Activated naive CD8-positive, alpha-beta T cell treated with anti-CD3 and anti-CD28 coated beads, Interleukin-2, amount 50 U/mL, for 16 hours (primary cell): ENCODE results near the gene TANC1.

Experiments
- DNase-seq: peaks from one replicate; pipeline ENCODE4 v3.0.0-alpha.2; 2020; ENCODE audit warnings: low read depth, low spot score

Gene TANC1

DNA sequence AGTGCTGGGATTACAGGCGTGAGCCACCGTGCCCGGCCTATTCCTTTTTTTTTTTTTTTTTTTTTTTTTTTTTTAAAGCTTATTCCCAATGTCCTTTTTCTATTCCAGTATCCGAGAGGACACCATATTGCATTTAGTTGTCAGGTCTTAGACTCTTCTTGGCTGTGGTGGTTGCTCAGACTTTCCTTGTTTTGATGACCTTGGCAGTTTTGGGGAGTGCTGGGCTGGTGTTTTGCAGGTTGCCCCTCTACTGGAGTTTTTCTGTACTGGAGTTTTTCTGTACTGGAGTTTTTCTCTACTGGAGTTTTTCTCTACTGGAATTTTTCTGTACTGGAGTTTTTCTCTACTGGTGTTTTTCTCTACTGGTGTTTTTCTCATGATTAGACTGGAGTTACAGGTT is 149.2 kb downstream of the TANC1 start:
- no peak for DNase-seq

DNA sequence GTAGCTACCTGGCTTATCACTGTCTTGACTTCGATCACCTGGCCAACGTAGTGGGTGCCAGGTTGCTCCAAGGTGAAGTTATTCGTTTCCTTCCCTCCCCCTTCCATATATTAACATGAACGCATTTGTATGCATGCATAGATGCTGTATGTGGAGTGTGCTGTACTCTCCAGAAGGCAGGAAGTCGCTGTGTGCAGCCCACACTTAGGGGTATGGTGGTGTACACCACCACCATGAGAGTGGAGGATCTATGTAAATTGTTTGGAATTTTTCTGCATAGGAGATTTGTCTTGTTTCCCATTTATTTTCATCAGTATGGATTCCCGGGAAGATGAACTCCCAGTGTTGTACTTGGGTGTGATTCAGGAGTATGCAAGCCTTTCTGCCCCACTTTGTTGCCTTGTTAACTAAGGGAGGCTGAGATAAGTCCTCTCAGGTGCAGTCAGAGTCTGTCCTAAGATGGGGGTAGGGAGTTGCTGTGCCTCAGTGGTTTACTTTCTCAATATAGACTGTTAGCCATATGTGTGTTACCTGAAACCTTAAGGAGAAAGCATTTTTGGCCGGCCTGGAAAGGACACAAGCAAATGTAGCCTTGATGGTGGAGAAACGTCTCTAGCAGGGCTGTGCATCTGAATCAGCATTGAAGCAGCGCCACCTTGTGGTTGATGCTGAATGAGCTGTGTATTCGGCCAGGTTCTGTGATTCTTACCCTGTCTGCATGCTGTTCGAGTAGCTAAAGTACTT is 149.8 kb downstream of the TANC1 start:
- DNase-seq, result peak; percentile 67

DNA sequence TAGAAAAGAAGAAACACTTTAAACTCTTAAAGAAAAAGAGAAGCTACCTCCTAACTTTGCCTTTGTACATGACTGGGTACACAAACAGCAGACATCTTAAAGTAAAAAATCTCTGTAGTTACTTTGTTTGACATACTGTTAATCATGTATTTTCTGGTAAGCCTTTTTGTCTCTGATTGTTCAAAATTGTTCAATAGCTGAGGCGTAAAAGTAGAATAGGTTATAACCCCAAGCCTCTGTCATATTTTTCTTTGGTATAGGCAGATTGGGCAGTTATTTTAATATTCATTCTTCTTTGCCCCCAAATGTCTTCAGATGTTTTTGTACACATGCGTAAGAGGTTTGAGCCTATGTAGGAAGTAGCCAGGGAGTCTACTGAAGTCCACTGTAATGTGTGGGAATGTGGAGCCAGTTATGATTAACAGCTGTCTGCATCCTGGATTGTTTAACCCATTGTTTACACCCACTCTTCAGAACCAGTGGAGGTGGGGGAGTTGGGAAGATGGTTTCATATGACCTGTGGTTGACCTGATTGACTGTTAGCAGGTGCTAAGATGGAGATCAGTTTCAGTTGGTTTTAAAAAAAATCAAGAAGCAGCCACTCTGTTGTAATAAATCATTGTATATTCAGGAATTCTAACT is 150.5 kb downstream of the TANC1 start:
- no peak for DNase-seq

DNA sequence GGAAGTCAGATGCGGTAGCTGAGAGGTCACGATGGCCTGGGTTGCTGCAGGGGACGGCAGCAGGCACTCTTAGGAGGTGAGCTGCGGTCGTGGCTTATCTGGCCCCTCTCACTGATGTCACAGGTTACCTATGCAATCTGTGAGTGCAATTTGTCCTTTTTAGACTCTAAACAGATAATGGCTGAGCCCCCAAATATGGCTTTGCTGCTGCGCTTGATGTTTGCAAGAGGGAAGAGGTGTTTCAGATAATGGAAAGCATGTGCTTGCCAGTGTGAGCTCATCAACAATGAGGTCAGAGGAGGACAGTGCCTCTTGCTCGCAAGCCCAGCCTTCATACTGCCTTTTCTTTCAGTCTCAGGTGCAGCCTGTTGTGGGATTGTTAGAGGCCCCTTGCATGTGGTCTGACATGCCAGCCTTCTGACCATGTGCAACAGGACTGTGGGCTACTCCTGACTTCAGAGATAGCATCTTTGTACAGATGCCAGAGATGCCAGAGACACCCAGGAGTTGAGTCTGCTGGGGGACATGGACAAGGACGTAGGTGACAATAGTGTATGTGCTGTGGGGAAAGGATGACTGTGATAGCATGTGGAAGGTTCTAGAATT is 151.3 kb downstream of the TANC1 start:
- no peak for DNase-seq

DNA sequence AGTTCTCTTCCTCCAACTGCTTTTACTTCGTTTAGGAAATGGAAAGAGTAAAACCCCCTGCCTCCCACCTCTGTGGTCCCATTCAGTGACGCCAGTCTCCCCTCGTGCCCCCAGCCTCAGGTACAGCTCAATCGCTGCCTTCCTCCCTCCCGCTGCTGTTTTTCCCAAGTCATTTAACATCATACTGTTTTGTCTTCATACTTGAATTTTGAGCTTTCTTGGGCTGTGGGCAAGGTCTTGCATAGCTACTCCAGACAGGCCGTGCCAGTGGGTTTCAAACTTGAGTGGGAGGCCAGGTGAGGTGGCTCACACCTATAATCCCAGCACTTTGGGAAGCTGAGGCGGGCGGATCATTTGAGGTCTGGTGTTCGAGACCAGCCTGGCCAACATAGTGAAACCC is 155.3 kb downstream of the TANC1 start:
- DNase-seq, result no peak

DNA sequence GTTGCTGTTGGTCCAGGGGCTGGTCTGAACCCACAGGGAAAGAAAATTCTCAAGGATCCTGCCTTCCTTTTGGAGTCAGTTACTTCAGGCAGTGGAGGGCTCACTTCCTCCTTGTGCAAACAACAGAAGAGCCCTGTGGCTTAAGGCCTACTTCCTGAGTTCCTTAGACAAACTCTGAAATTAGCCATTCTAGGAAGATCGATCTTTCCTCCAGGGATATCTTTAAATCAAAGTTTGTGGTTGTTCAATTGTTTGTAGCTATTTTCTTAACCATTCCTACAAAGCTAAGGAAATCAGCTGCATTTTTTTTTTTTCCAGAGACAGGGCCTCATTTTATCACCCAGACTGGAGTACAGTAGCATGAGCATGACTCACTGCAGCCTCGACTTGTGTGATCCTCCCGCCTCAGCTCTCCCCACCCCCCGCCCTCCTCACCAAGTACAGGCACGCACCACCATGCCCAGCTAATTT is 156.0 kb downstream of the TANC1 start:
- DNase-seq, result no peak

DNA sequence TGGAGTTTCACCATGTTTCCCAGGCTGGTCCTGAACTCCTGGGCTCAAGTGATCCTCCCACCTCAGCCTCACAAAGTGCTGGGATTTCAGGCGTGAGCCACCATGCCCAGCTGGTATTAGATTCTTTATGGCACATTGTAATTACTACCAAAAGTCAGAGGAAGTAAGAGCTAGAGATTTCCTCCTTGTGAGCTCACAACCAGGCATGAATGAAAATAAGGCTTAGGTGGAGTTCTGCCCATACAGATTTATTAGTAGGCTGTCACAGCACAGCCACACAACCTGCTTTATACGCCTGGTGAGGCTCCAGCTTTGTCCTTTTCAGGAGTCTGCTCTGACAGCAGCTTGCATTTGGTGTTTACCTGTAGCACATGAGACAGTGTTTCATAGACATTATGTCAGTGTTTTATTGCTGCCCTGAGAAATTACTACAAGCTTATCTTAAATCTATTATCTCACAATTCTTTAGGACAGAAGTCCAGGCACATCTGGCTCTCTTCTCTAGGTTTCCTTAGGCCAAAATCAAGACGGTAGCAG is 156.6 kb downstream of the TANC1 start:
- DNase-seq, result no peak

DNA sequence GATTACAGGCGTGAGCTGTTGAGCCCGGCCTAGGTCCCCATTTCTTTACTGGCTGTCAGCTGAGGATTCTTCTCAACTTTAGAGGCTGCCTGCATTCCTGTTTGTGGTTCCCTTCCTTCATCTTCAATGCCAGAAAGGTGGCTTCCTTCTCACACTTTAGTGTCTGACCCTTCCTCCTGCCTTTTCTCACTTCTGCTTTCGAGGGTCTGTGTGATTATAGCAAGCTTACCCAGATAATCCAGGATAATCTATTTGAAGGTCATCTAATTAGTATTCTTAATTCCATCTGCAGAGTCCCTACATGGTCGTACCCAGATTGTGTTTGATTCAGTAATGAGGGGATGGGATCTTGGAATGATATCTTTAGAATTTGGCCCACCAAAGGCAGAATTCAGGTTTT is 157.4 kb downstream of the TANC1 start:
- DNase-seq, result no peak

DNA sequence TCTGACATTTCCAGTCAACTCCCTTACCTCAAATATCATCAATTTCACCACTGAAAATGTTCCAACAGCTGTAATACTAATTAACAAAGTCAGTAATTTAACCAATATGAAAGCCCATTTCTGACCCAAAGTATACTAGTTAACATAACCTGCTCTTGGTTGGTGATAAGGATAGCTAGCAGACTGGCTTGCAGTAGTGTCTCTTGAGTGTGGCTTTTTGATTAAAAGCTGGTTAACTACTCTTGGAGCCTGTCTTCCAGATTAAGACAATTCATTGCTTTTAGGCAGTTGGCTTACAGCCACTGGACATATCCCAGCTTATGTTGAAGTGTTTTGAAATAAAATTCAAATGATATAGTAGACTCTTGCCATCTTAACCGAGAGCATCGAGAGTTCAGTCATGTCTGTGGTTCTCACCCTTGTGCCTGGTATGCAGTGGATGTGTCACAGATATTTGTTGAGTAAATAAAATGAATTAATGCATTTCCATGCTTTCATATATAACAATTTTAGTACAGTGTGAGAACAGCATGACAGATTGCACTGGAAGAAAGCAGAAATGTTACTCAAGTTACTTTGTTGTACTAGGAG is 158.1 kb downstream of the TANC1 start:
- no peak for DNase-seq

DNA sequence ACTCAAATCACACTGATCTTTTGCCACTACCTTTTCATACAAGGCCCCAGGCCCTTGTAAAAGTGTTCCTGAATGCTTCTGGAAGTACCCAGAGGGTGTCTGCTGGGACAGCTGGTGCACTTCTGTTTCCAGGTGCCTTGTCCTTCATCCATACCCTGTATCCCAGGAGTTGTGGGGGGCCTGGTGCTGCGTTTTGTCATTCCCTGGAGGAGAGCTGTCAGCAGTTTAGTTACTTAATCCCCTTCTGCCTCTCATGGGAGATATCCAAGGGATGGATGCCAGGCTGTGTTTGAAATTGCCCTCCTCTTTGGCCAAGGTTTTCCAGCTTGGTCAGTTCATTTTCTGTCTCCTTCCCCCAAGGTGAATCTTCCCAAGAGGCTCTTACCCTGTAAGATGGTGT is 159.8 kb downstream of the TANC1 start:
- no peak for DNase-seq

DNA sequence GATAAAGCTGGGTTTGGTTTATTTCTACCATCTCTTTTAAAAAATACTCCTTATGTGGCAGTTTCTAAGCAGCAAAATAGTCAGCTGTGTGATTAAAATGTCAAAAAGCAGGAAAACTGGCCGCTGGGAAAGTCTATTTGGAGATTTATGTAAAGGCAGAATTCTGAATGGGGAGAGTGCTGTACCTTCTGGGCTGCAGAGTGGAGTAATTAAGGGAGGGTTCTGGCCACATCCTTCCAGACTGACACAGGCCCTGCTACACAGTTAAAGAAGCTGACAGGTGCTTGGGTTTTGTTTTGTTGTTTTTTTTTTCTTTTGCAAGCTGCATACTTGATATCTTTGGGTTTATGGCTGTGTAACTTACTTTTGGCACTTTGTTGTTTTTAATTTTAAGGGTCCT is 160.8 kb downstream of the TANC1 start:
- DNase-seq, result no peak

DNA sequence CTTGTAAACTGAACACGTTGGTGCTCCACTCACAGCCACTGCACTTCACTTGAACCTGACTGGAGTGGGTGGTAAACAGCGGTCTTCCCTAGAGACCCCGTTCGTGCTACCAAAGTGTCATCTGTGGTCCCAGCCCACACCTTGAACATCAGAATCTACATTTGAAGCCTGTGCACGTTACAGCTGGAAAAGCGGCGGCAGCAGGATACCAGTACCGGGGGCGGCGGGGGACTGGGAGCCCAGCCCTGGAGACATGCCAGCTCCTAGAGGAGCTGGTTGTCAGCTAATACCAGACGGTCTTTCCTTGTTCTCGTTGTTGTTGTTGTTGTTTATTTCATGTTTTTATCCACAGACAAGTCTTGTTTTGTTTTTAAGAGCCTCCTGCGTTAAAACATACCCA is 161.4 kb downstream of the TANC1 start:
- no peak for DNase-seq

DNA sequence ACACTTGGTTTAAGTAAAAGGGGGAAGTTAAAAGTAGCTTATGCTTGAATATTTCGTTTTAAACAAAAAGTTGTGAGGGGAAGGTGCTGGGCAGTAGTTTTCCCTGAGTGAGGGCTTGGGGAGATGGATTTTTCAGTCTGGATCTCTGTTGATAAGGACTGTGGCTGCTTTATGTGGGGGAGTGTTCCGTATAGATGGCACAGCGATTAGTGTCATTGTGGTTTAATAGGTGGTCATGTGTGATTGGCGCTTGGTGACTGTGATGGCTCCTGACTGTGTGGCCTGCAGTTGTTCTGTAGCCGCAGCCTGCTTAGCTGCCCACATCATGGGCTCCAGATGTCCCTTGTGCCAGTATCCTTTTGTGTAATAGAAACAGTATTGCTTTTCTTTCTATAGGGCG is 161.9 kb downstream of the TANC1 start:
- DNase-seq, result no peak

DNA sequence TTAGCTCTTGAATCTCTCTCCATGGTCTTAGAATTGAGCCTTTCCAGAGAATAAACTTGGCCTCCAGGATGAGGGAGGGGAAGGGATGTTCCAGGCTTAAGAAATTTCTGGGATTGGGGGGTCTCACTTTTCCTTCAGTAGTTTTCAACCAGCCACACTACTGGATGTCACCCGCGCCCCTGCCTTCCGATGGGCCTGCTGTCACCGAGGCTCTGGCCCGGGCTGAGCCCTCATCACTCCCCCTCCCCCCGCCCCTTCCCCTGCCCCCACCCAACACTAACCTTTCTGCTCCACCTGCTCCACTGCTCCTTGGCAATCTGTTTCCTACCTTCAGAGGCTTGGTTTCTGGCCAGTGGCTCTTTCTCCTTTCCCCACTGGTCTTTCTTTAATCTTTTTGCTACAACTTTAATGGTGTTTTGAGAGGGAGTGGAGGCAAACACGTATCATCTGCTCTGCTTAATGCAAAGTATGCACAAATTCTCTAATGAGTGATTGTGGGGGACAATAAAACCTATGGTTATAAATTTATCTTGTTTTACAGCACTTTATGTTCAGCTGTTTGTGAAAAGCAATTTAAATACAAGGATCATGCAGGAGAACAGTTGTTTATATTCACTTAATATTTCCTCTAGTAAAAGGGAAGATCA is 162.9 kb downstream of the TANC1 start:
- DNase-seq, result no peak

DNA sequence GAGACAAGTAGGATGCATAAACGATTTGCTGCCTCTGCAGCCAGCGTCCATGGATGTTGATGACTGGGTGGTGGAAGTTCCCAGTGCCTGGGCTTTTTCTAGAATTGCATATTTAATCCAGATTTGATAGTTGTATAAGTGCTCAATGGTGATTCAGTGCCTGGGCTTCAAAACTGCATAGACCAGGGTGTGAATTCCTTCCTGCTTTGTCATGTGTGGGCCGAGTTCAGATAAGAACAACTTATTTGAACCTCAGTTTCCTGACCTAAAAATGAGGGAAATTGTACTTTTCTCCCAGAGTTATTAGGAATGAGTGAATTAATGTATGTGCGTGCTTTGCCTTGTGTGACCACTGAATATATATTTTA is 163.5 kb downstream of the TANC1 start:
- no peak for DNase-seq

DNA sequence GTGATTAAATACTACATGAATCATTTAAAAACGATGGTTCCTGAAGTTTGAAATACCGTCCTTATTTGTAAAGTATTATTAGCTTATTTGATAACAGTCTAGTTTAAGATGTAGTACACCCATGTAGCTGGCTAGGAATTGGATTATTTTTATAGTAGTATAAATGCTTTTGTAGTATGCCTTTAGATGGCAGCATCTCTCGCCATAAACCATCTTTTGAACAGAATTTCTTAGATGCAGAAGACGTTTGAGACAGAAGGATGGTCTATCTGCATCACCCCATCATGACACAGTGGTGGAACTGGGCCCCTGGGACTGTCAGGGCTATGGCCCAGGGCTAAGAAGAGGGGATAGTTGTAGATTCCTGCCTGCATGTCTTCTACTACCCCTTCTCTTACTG is 165.4 kb downstream of the TANC1 start:
- DNase-seq, result no peak

DNA sequence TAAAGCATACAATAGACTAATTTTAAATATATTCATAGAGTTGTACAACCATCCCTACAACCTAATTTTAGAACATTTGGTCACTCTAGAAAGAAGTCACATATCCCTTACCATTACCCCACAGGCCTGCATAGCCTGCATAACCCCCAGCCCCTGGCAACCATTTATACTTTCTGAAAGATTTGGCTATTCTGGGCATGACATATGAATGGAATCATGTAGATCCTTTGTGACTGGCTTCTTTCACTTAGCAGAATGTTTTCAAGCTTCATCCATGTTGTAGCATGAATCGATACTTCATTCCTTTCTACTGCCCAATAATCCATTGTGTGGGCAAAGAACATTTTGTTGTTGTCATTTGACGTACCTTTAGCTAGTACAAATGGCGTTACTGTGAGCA is 166.5 kb downstream of the TANC1 start:
- no peak for DNase-seq

DNA sequence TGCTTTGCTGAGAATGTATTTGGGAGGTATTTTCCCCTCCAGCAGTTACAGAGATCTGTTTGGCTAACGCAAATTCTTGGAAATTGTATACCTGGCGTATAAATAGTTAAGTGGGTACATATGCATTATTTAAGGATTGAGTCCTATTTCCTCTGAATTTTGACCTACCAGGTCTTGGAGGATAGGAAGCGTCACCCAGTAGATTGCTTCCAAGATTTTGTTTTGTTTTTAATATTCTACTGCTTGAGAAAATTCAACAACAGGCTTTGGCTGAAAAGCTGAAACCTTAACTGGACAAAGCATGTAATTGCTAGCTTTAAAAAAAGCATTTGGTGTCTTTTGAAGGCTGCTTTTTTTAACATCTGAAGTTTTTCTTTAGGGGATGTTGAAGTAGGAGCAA is 168.0 kb downstream of the TANC1 start:
- DNase-seq, result no peak

DNA sequence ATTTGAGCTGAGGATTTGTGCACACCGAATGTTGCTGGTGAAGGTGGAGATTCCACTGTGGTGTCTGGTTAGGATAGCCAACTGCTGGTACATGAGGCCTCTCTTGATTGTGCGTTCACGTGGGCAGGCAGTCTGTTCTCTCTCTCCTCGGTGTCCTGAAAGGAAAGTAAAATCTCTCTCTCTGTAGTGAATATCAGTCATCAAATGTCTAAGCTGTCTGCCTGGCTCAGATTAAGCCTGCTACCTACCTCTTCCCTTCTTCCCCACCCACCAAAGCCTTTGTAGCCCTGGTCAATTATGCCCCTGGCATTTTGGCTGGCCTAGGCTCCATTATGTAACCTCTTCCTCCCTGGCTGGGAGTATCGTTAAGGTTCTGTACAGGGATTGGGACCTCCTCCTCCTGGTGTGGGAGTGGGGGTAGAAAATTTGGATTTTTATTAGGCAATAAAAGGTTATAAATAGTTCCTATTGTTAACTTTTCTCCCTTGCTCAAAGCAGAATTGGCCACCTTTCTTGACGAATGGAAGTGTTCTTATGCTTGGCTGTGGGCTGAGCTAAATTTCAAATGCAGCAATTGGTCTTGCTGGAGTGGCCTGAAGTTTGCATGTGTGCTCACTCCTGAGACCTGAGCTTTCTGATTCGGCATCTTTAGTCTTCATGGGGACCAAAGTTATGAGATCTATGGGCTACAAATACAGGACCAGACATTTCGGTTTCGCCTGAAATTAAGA is 169.2 kb downstream of the TANC1 start:
- no peak for DNase-seq

DNA sequence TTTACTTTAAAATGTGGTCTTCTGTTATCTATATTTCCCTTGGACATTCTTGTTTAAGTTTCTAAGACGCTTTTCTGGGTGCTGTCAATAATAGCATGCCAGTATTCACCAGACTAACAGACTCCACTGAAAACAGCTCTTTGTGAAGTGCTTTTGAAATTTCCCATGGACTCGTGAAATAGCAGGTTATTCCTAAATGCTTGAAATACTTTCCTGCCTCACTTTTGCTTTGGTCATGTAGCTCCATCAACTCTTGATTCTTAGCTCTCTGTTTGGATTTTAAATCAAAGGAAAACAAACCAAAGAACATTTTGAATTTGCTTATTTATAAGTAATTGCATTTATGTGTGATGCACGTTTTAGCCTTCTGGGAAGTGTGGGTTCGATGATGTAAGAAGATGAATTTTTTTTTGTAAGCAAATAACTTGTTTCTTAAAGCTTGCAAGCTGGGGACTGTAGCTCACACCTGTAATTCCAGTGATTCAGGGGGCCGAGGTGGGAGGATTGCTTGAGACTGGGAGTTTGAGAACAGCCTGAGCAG is 170.3 kb downstream of the TANC1 start:
- no peak for DNase-seq
